ENCODE data around the gene FGF12.

FGF12 gene

GRCh38 chr3:192121923-192122322, 605.4 kb downstream of the FGF12 start:
- DNase-seq (ENCODE audit: low read depth in 2 of 2), result no peak

GRCh38 chr3:192108820-192109219, 618.5 kb downstream of the FGF12 start:
- DNase-seq (ENCODE audit: low read depth in 2 of 2), result no peak

GRCh38 chr3:192106543-192106942, 620.8 kb downstream of the FGF12 start:
- DNase-seq (ENCODE audit: low read depth in 2 of 2), result no peak

GRCh38 chr3:192092388-192093005, 634.8 kb downstream of the FGF12 start:
- no peak for DNase-seq (ENCODE audit: low read depth in 2 of 2)

- no peak for DNase-seq (ENCODE audit: low read depth in 2 of 2)
These were observed 635.5 kb downstream of the FGF12 start for GRCh38 chr3:192091831-192092230.

DNA sequence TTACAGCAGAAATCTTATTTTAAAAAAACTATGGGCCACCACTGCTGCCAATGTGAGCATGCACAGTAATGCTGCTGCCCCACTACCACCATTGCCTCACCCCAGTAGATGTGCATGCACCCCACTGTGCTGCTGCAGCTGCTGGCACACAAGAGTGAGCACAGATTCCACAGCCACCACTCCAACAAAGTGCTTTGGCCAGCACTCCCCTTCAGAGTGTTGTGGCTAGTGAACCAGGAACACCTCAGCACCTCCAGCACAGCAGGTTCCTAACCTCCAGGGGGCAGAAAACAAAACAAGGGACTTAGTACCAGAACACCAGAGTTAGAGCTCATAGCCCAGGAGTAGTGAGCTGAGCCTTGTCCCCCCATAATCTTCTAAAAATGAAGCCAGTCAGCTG, 636.8 kb downstream of the FGF12 start:
- DNase-seq (ENCODE audit: low read depth in 2 of 2), result no peak
